HG02943 (cell line): Measurements from ENCODE around the gene SGIP1.
A peak's percentile ranks its signal among the peaks of the same experiment; 100 is the strongest.

Source experiments
- ATAC-seq: cut with Tn5 transposase; IDR thresholded peaks from one replicate; pipeline ENCODE4 v1.9.1; 2021; ENCODE audit warnings: mild to moderate bottlenecking, low read depth, moderate library complexity; ENCODE audit not compliant: unreplicated experiment

The SGIP1 gene

DNA sequence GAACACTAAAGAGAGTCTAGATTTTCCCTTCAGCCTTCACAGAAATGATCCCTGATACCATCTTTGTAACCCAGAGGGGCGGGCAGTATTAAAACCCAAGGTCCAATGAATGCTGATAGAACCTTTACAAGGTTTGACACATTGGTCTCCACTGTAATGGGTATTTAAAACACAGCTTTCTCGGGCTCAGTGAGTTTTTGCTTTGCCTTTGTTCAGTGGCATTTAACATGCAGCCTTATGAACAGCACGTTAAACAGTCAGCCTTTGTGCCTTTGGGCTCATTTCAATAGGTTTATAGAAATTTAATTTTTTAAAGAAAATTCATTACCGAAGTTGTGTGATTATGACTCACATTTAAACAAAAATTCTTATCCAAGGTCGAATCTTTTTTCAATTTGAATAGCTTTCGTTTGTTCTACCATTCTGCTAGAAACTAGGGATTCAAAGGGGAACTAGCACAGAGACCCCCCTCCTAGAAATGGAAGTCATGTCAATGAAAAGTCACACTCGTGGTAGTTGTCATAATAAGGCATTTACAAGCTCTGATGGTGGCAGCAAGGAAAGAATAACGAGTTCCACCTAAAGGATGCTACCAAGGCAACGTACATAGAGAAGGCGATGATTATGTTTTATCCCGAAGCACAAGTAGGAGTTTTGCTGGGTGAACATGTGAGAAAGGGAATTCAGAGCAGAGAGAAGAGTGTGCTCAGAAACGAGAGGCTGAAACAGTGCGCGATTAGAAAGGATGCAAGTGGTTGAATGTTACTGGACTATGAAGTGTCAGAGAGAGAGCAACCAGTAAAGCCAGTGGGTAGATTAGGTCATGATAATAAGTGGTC lies 66.2 kb downstream of the SGIP1 start:
- ATAC-seq: no peak

DNA sequence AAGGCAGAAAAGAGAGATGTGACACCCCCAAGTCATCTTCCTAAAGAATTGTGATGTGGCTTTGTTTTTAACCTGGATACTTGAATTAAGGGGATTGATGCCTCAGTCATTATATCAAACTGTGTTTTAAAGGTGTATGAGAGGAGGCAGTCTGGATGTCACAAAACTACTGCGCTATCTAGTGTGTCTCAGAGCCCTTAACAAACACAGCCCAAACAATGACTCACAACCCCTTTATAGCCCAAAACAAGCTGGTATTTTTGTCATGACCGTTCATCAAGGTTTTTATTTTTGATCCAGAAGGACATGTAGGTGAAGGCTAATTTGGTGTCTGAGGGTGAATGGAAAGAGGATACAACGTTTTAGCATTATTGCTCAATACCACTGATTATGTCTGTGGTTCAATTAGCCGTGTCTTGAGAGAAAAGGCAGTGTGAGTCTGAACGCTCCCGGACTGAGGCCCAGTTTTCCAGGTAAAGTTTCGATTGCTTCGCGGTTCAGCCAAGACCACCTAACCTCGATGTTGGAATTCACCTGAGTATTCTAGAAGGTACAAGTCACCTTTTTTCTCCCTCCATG lies 71.6 kb downstream of the SGIP1 start:
- no peak for ATAC-seq

DNA sequence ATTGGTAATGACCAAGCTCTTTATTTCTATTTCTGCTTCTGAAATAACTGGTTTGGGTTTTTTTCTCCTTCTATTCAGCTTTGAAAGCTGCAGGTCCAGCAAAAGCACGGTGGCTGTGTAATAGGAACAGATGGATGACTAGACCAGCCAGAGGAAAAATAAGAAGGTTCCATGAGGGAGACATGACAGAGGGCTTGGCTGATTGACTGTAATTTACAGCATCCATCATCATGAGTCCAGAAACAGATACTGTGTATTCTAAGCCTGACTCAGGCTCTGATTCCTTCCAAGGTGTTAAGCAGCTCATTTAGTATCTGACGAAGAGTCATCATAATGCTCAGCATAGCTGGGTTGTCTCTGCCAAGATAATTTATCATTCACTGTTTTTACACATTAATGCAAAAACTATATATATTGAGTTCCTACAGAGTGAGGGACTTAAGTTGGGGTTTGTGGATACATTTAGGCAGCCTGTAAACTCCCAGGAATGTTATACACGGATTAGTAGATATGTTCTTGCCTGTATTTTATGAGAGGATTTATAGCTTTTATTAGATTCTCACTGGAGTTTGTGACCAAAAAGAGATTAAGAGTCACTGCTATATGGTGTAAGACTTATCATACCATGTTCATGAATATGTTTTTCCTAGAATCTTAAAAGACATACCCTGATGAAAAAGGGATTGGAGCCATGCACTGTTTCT lies 72.6 kb downstream of the SGIP1 start:
- no peak for ATAC-seq

GRCh38 chr1:66607458-66607857 lies 73.5 kb downstream of the SGIP1 start:
- ATAC-seq: no peak

- no peak for ATAC-seq
Observed at GRCh38 chr1:66613187-66613586, 79.2 kb downstream of the SGIP1 start.

- no peak for ATAC-seq
Observed at GRCh38 chr1:66617362-66618184, 83.6 kb downstream of the SGIP1 start.

DNA sequence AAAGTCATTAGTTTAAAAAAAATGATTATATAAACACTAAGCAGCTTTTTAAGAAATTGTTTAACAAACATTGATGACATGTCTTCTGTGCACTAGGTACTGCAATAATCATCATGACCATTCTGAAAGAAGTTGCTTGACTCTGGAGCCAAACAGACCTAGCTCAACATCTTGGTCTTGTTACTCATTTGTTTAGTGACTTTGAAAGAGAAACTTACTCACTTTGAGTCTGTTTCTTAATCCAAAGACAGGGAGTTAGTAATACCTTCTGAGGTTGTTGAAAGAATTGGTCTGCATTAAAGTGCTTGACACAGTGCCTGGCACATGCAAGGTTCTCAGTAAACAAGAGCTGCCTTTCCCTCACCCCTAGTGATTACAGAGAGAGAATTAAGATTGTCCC lies 84.4 kb downstream of the SGIP1 start:
- ATAC-seq: no peak

DNA sequence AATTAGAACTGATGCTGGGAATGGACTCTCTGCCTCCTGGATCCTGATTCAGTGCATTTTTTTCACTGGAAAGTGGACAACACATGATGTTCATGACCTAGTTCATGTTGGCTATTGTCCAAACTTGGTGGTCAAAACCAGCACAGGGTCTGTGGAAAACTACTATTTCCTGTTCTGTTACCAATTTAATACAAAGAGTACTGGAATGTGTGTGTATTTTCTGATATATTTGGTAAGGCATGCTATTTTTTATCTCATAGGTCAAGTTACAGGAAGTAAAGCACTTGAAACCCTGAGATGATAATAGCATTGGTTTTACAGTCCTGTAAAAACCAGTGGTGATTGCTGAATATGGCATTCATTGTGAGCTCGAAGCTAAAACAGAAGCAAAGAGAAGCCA lies 89.9 kb downstream of the SGIP1 start:
- ATAC-seq: no peak

GRCh38 chr1:66624412-66625060 lies 90.6 kb downstream of the SGIP1 start:
- ATAC-seq: no peak

DNA sequence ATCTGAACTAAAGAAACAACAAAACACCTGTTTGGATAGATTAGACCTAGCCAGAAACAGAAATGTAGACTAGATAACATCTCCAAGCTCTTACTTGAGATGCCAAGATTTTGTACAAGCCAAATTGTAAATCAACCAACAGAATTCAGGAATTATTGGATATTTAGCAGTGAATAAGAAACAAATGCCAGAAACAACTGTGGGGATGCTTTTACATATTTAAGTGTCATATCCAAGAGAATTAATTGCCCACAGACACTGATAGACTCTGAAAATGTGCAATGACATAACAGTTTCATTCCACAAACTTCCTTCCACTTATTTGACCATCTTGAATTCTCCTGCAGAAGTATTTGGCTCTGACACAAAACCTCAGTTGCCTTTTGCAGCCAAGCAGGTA lies 92.3 kb downstream of the SGIP1 start:
- ATAC-seq: no peak

- no peak for ATAC-seq
Observed at GRCh38 chr1:66628926-66629325, 95.0 kb downstream of the SGIP1 start.

GRCh38 chr1:66633159-66633558 lies 99.2 kb downstream of the SGIP1 start:
- no peak for ATAC-seq

DNA sequence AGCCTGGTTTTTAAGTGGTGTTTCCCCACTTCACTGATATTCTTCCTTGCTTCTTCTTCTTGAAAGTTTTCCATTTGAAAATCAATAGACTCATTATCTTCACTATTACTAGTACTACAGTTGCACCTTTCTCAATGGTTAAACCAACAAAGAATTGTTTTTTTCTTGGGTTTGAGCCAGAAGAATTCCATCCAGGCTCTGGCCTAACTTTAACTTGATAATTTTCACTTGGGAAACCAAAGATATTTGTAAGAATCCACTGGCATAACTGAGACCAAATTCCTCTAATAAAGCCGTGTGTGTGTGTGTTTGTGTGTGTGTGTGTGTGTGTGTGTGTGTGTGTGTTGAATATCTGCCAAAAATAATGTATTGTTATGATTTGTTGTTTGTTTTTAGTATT lies 103.2 kb downstream of the SGIP1 start:
- no peak for ATAC-seq

GRCh38 chr1:66641891-66642473 lies 108.0 kb downstream of the SGIP1 start:
- ATAC-seq: no peak

DNA sequence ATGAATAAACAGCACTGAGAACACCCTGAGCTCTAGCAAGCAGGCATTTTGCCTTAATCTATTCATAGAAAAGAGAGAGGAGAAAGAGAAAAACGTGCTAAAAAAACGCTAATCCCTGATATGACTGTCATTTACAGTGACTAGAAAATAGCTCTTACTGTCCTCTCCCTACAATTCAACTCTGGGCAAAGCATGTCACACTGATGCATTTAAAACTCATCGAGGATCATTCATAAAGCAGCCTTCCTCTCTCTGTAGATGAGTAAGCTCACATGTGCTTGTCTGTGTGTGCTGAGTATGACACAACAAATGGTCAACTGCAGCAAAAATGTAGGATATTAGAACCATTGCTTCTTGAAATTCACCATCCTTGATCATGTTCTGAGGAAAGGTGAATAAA lies 109.0 kb downstream of the SGIP1 start:
- ATAC-seq: no peak

DNA sequence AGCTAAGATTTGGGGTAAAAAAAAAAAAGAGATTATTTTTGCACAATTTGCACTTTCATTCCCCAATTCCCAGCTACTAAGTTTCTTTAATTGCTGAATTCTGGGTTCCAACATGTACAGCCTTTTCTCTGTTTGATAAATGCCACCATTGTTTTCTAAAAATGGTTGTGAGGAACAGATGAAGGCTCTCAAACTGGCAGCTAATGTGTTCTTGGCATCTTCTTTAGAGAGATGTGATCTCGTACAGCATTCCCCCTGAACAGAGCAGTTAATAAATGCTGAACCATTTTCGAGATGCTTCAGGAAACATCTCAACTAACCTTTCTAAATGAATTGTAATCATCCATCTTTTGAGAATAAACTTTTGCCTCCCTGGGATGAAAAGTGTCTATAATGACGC lies 110.4 kb downstream of the SGIP1 start:
- no peak for ATAC-seq

DNA sequence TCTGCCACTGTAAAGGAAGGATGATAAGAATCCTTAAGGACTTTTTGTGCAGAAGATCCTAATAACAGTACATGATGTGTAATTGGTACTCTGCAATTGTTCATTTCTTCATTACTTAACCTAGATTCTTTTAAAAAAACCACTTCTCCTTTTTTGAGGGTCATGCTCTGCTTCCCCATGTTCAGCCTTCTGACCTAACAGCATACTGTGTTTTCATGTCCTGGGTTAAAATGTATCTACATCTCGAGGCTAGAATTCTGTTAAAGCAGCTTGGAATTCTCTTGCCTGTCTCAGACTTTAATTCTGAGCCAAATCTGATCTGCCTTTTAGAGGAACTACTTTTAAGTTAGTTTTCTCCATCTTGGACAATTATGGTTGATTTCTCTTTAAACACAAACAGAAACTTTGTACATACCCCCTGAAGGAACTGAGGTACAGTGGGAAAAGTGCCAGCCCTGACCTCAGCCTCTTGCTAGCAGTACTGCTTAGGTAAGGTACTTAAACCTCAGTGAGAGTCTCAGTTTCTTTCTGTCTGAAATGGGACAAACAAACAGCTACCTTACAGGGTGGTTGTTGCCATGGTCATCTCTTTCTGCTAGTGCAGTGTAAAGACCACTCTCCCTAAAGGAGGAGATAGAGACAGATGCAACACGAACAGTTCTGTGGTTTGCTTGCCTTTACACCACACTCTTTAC lies 115.1 kb downstream of the SGIP1 start:
- peak; percentile 84 for ATAC-seq

GRCh38 chr1:66652556-66652955 lies 118.6 kb downstream of the SGIP1 start:
- ATAC-seq: no peak

- no peak for ATAC-seq
Observed at GRCh38 chr1:66654643-66655042, 120.7 kb downstream of the SGIP1 start.
